ENCODE measurements around the gene FCRL1. TPM values are rescaled to one million over a fixed set of nuclear protein-coding genes. Genes with fewer than 3 reads are reported as not detected.

The FCRL1 gene
- total RNA-seq, 4 donors from 2014 or later: 6.4 to 12.9 TPM; not detected in 2

- TF ChIP-seq POLR2AphosphoS5 (IDR thresholded peaks at IDR 0.05) (no peak), CTCF (IDR thresholded peaks at IDR 0.05) (no peak), EP300 (IDR thresholded peaks at IDR 0.05; ENCODE audit: low read depth) (no peak), POLR2A (IDR thresholded peaks at IDR 0.05) (no peak)
- peak; percentile 30 for DNase-seq
- in situ Hi-C loops (cut with MboI; ENCODE audit: low pct_ligation_motif_present in 1 of 4, low pct_unique_long_range_greater_than_20kb in 1 of 4, low sequenced_read_pairs in 3 of 4) (no loop called here), intact Hi-C loops (cut with DNase I; ENCODE audit: low total_unique reads) (no loop called here)
- H3K4me1 ChIP-seq: peaks cover 0 to 11% (median 0%) of the 10 kb centered on the region in 4 donors
- no peaks in the 10 kb centered on the region for H3K27me3 ChIP-seq
- WGBS, 2 donors (ENCODE audit: low coverage in 1 of 2): 15 to 31% methylated on average over 2 of the region's 2 CpGs
- H3K27ac ChIP-seq: peak overlapping the region in 1 of 4 donors; percentile 11
- no peaks in the 10 kb centered on the region for H3K9me3 ChIP-seq
- no peaks in the 10 kb centered on the region for H3K36me3 ChIP-seq
- H3K4me3 ChIP-seq: no peak overlapping the region
Measured at GRCh38 chr1:157781048-157781447, 38.9 kb downstream of the FCRL1 start.

- Histone ChIP-seq H3K27ac (peak within 1 kb of the TSS in 2 of 4 donors; percentile 14 to 75), H3K4me1 (peaks cover 0 to 26% (median 13%) of the 10 kb centered on the region in 4 donors), H3K9me3 (no peaks in the 10 kb centered on the region), H3K36me3 (no peaks in the 10 kb centered on the region), H3K4me3 (no peak within 1 kb of the TSS), H3K27me3 (no peaks in the 10 kb centered on the region)
- TF ChIP-seq POLR2AphosphoS5 (IDR thresholded peaks at IDR 0.05) (no peak), POLR2A (IDR thresholded peaks at IDR 0.05) (no peak), EP300 (IDR thresholded peaks at IDR 0.05; ENCODE audit: low read depth) (no peak), CTCF (IDR thresholded peaks at IDR 0.05) (no peak)
- DNase-seq: no peak
- intact Hi-C loops (cut with DNase I; ENCODE audit: low total_unique reads): no loop called here
- in situ Hi-C loops (cut with MboI; ENCODE audit: low pct_ligation_motif_present in 1 of 4, low pct_unique_long_range_greater_than_20kb in 1 of 4, low sequenced_read_pairs in 3 of 4): no loop called here
- 85 to 86% methylated on average over 1 of the region's 1 CpG for WGBS, 2 donors (ENCODE audit: low coverage in 1 of 2)
Measured at GRCh38 chr1:157776971-157777391, 42.9 kb downstream of the FCRL1 start, which contains the start of gene FCRL2. Gene FCRL2, minus strand, starts transcription at chr1:157777132. Its CDS starts 59 bp downstream, at chr1:157777073.

GRCh38 chr1:157775101-157775870 is 44.6 kb downstream of the FCRL1 start:
- in situ Hi-C loops (cut with MboI; ENCODE audit: low pct_ligation_motif_present in 1 of 4, low pct_unique_long_range_greater_than_20kb in 1 of 4, low sequenced_read_pairs in 3 of 4): no loop called here
- no peak for DNase-seq
- Histone ChIP-seq H3K9me3 (no peaks in the 10 kb centered on the region), H3K36me3 (no peaks in the 10 kb centered on the region), H3K27me3 (no peaks in the 10 kb centered on the region), H3K4me1 (peaks cover 0 to 24% (median 13%) of the 10 kb centered on the region in 4 donors), H3K4me3 (no peak overlapping the region), H3K27ac (peak overlapping the region; percentile 45 to 82 (median 74))
- WGBS, 2 donors (ENCODE audit: low coverage in 1 of 2): 45 to 59% methylated on average over 4 of the region's 4 CpGs
- TF ChIP-seq EP300 (IDR thresholded peaks at IDR 0.05; ENCODE audit: low read depth): no peak
- TF ChIP-seq CTCF (IDR thresholded peaks at IDR 0.05): no peak
- no peak for TF ChIP-seq POLR2AphosphoS5 (IDR thresholded peaks at IDR 0.05)
- intact Hi-C loops (cut with DNase I; ENCODE audit: low total_unique reads): no loop called here

- Histone ChIP-seq H3K4me1 (peaks cover 0 to 24% (median 13%) of the 10 kb centered on the region in 4 donors), H3K27ac (peak overlapping the region; percentile 45 to 82 (median 74)), H3K9me3 (no peaks in the 10 kb centered on the region), H3K4me3 (no peak overlapping the region), H3K36me3 (no peaks in the 10 kb centered on the region), H3K27me3 (no peaks in the 10 kb centered on the region)
- intact Hi-C loops (cut with DNase I; ENCODE audit: low total_unique reads) (no loop called here), in situ Hi-C loops (cut with MboI; ENCODE audit: low pct_ligation_motif_present in 1 of 4, low pct_unique_long_range_greater_than_20kb in 1 of 4, low sequenced_read_pairs in 3 of 4) (no loop called here)
- 18 to 35% methylated on average over 2 of the region's 2 CpGs for WGBS, 2 donors (ENCODE audit: low coverage in 1 of 2)
- no peak for DNase-seq
- no peak for TF ChIP-seq EP300 (IDR thresholded peaks at IDR 0.05; ENCODE audit: low read depth)
- no peak for TF ChIP-seq CTCF (IDR thresholded peaks at IDR 0.05)
- no peak for TF ChIP-seq POLR2AphosphoS5 (IDR thresholded peaks at IDR 0.05)
- no peak for TF ChIP-seq POLR2A (IDR thresholded peaks at IDR 0.05)
Measured at GRCh38 chr1:157774412-157774811, 45.5 kb downstream of the FCRL1 start.
